NCI-H446 treated with DMSO at 0.1 percent for 48 hours (cell line): ENCODE data around the gene EIF4EBP2.
A peak's percentile ranks its signal among the peaks of the same experiment; 100 is the strongest.

Source experiments
- DNase-seq: peaks from one replicate; lab custom pipeline; 2025; lab: John Stamatoyannopoulos, UW

The EIF4EBP2 gene, protein sequence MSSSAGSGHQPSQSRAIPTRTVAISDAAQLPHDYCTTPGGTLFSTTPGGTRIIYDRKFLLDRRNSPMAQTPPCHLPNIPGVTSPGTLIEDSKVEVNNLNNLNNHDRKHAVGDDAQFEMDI

DNA sequence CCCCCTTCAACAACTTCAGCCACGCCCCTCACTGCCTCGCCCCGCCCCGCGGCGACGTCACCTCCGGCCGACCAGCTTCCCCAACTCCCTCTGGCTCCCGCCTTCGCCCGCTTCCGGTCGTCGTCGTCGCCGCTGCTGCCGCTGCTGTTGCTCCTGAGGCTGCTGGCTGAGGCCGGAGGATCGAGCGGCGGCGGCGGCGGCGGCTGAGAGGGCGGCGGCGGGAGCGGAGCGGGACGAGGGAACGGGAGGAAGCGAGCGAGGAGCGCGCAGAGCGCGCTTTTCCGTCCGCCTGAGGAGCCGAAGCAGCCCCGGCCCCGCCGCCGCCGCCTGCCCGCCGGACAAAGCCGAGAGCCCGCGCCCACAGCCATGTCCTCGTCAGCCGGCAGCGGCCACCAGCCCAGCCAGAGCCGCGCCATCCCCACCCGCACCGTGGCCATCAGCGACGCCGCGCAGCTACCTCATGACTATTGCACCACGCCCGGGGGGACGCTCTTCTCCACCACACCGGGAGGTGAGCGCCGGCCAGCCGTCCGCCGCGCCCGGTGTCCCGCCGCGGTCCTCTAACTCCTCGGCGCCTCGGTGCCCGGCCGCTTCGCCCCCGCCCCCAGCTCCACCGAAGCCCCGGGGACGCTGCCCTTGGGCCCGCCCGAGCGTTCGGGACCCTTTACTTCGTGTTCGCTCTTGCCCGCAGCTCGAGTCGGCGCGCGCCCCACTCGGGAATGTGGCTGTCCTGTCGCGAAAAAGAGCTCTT, at the start of gene EIF4EBP2:
EIF4EBP2 (plus strand) TSS at position 110 of the 751 bp plus-strand sequence; CDS start at position 367, 257 bp downstream.
- peak; percentile 76 for DNase-seq

DNA sequence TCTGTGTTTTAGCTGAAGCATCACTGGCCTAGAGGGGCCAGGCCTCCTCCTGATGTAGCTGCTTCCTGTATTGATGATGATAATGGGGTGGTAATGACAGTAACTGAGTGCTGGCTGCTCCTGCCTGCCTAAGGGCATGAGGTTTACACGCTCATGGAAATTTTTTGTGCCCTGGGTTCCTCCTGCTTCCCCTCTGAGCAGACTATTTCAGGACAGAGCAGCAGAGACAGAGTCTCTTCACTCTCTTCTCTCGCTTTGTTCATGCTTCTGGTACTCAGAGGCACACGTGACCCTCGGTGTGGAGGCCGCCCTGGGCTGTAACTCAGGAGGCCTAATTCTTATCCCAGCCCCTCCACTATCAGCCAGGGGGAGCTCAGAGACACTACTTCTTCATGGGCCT, 49.4 kb upstream of the EIF4EBP2 start:
- no peak for DNase-seq

DNA sequence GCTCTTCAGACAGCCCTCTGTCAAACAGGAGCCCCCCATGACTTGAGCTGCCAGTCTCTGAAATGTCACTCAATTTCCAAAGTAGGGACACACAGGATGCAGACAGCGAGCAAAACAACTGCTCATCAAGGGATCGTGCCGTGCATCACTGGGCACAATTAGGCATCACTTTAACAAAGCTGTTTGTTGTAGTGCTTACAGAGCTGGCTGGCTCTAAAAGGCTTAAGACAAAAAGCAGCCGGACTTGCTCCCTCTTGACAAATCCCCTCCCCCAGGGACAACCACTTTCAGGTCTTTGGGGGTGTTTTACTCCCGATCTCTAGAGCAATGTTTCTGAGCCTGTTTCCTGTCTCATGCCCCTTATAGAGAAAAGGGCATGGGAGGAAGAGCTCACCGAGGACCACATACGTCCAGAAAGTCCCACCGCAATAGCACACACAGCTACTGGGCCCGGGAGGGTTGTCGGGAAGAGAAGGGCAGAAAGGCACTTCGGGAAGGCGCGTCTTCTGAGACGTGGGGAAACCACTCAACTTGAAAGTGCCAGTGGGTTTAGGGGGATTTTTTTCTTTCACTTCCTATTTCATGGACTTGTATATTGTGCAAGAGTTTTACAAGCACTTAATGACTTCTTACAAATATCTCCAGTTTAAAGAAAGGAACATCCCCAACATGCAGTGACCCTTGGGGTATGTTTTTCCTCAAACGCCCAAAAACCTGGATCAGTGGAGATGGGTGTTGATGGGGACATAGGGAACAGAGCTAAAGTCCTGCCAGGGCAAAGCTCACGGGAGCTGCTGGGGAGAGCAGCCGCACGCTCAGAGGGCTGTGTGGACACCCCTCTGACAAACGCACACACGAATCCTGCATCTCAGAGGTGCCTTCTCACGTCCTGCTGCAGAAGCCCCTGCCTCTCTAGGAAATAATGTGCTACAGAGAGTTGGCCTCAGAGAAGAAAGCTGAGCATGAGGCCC, 48.6 kb upstream of the EIF4EBP2 start:
- no peak for DNase-seq

DNA sequence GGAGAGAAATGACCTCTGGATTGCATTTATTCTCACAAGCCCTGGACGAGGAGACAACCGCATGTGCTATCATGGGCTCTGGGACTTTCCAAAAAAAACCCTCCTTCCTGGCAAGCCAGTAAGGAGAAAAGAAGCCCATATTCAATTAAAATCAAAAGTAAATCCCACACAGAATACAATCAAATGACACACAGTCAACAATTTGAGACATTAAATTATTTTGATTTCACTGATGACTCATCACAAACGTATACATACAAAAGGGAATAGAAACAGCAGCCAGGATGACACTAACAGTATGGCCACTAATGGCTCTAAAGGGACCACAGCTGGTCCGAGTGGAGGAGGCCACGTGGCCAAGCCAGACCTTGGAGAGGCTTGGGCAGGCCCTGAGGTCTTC, 46.4 kb upstream of the EIF4EBP2 start:
- DNase-seq = no peak

DNA sequence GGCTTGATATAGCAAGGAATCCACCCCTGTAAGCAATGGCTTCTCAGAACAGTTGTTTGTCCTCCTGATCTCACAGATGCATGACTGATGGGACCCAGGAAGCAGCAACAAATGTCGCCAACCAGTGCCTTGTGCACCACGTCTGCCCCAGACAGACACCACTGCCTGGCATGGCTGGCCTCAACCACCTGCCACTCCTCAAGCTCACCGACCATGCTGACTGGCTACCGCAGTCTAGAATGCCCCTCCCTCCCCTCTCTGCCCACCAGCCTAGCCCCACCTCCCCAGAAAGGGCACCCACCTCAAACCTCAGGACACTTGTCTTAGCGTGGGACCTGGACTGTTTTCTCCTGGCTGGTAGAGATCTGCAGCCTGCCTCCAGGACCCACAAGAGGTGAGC, 45.5 kb upstream of the EIF4EBP2 start:
- no peak for DNase-seq

DNA sequence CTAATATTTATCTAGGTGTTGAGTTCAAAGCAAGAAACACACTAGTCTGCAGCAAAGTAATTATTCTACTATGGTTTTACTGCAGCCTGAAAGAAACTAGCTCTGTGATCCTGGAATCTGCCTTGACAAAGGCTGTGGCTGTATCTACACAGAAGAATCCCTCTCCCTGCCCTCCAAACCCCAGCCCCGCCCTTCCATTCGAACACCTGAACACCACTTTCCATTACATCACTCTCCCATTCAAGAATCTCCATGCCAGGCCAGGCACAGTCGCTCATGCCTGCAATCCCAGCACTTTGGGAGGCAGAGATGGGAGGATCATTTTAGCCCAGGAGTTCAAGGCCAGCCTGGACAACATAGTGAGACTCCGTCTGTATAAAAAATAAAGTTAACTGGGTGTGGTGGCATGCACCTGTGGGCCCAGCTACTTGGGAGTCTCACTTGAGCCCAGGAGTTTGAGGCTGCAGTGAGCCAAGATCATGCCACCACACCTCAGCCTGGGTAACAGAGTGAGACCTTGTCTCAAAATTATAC, 44.9 kb upstream of the EIF4EBP2 start:
- no peak for DNase-seq

DNA sequence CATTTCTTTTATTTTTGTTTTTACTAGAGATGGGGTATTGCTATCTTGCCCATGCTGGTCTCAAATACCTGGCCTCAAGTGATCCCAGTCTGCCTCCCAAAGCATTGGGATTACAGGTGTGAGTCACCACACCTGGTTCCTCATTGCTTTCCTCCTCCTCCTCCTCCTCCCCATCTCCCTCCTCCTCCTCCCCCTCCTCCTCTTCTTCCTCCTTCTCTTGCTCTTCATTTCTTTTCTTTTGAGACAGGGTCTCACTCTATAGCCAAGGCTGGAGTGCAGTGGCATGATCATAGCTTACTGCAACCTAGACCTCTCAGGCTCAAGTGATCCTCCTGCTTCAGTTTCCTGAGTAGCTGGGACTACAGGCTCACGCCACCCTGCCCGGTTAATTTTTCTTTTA, 43.7 kb upstream of the EIF4EBP2 start:
- no peak for DNase-seq

DNA sequence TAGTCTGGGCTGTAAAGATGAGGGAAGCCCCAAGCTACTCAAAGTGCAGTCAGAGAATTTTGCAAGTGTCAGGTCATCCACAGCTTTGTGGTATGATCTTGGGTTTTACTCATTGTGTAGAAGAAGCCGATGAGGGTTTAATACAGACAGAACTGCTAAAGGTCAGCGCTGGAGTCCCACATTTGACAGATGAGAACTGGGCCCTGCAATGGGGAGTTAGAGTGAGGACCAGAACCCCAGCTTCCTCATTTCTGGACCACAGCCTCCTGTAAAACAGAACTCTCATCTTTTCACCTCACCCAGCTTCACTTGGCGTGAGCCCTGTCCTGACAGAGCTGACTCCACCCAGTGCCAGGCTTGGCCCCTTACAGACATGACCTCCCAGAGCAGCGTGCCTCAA, 41.6 kb upstream of the EIF4EBP2 start:
- DNase-seq = no peak

DNA sequence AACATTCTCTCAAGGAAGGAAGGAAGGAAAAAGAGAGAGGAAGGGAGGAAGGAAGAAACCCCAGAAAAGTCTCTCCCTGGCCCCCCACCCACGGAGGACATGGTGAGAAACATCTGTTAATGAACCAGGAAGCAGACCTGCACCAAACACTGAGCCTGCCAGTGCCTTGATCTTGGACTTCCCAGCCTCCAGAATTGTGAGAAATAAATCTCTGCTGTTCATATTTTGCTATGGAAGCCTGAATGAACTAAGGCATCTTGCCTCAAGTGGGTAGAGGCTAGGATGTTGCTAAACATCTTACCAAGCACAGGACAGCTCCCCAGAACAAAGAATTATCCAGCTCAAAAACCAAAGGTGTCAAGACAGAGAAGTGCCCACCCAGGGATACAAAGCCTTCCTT, 40.7 kb upstream of the EIF4EBP2 start:
- no peak for DNase-seq

DNA sequence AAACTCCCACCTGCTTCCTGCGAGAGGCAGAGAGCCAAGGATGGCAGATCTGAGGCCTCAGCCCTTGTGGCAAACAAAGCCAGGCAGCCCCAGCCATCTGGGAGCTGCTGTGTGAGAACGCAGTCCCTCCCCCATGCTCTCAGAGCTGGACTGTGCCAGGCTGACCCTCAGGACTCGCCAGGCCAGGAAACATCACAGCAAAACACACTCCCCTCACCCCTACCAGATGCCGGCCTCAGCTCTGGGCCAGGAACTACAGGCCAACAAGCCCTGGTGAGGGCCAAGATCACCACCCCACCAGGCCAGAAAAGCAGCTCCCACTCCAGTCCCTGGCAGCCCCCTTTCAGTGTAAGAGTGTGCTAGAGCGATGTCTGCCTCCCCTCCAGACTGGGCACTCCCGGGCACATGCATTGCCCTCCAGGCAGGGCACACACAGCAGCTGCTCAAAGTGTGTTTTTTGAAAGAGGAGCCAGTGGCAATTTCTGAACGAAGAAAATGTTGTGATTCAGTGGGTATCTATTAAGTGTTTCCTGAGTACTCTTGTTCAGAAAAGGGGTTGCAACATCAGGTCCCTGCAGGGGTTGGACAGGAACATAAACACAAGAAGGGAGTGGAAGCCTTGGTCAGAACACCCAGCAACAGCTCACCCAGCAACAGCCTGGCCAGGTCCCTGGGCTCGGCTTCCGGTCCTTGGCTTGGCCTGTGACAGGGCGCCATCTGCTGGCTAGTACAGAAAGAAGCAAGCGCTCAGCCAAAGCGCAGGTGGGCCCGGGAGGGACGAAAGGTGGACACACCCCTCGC, 39.8 kb upstream of the EIF4EBP2 start:
- peak; percentile 67 for DNase-seq

DNA sequence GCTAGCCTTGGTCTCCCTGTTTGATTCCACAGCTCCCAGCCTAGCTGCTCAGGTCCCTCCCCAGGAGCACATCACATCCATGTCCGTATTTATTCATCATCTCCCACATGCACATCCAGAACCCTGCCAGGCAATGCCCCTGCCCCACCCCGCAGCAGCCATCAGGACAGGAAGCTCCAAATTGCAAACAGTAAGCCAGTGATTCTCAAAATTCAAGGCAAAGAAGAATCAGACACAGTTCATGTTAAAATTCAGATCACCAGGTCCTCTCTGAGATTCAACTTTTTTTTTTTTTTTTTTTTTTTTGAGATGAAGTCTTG, 39.2 kb upstream of the EIF4EBP2 start:
- DNase-seq = no peak

DNA sequence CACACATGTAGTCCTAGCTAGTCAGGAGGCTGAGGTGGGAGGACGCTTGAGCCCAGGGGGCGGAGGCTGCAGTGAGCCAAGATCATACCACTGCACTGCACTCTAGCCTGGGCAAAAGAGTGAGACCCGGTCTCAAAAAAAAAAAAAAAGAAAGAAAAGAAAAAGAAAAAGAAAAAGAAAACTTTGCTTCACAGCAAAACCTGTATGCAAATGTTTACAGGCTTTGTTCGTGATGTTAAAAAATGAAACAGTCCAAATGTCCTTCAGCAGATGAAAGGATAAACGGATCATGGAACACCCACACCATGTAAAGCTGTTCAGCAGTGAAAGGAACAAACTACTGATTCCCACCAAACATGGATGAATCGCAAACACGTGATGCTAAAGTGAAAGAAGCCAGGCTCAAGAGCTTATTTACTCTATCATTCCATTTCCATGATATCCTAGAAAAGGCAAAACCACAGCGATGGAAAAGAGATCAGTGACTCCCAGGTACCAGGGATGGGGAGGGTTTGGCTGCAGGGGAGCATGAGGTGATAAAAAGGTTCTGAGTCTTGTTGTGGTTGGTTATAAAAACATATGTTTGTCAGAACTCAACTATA, 36.6 kb upstream of the EIF4EBP2 start:
- DNase-seq = no peak

DNA sequence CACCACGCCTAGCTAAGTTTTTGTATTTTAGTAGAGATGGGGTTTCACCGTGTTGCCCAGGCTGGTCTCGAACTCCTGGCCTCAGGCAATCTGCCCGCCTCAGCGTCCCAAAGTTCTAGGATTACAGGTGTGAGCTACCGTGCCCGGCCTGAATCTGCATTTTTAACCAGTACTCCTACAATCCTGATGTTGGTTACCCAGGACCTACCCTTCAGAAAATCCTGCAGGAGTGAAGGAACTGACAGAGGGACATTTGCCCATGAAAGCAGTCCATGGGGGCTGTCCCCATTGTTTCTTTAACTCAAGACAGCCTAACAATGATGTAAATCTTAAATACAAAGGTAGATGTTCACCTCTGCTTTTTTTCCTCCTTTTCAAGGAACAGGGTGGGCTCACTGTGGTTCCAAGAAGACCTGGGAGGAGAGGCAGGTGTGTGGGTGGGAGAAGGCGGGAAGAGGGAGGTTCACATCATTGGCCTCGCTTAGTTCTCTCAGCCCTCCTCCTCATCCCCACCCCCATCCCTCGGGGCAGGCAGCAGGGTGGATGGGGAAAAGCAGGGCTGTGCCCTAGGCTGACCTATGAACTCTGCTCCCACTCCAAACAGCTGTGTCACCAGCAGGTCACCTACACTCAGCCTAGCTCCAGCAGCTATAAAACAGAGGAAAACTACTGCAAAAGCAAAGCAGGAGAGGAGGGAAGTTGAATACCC, 35.0 kb upstream of the EIF4EBP2 start:
- no peak for DNase-seq

DNA sequence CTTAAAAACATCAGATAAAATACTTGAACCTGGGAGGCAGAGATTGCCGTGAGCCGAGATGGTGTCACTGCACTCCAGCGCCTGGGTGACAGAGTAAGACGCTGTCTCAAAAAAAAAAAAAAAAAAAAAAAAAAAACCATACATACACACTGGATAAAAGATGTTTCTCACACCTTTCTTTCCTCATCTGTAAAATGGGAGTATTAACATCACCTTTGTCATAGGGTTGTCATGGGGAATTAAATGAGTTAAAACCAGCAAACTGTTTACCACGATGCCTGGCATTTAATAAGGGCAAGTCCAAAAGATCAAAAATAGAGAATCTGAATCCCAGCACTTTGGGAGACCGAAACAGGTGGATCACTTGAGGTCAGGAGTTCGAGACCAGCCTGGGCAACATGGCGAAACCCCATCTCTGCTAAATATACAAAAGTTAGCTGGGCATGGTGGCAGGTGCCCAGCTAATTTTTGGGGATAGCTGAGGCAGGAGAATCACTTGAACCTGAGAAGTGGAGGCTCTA, 34.4 kb upstream of the EIF4EBP2 start:
- no peak for DNase-seq

DNA sequence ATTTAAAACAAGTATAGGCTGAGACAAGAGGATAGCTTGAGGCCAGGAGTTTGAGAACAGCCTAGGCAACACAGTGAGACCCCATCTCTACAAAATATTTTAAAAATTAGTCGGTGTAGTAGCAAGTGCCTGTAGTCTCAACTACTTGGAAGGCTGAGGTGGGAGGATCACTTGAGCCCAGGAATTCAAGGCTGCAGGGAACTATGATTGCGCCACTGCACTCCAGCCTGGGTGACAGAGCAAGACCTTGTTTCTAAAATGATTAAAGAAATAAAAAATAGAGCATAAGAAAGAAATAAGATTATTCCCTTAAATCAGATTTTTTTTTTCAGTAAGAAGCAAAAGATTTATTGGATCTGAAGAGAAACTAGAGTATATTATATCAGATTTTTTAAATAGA, 33.2 kb upstream of the EIF4EBP2 start:
- no peak for DNase-seq

DNA sequence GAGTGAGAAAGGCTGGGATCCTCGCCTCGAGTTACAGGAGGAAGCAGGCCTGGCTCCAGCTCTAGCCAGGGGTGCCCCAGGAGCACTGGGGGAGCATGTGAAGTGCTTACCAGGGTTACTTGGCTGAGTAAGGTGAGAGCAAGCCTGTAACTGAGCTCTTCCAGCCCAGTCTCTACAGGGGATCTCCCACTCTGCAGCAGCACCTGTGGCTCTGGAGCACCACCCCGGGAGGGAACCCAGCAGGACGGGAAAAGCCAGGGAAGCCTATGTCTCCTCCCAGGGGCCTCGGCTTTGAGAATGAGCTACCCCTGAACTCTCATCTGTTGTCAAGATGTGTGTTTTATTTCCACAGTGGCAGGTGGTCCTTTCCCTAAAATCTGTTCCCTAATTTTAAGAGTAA, 32.1 kb upstream of the EIF4EBP2 start:
- DNase-seq = no peak

DNA sequence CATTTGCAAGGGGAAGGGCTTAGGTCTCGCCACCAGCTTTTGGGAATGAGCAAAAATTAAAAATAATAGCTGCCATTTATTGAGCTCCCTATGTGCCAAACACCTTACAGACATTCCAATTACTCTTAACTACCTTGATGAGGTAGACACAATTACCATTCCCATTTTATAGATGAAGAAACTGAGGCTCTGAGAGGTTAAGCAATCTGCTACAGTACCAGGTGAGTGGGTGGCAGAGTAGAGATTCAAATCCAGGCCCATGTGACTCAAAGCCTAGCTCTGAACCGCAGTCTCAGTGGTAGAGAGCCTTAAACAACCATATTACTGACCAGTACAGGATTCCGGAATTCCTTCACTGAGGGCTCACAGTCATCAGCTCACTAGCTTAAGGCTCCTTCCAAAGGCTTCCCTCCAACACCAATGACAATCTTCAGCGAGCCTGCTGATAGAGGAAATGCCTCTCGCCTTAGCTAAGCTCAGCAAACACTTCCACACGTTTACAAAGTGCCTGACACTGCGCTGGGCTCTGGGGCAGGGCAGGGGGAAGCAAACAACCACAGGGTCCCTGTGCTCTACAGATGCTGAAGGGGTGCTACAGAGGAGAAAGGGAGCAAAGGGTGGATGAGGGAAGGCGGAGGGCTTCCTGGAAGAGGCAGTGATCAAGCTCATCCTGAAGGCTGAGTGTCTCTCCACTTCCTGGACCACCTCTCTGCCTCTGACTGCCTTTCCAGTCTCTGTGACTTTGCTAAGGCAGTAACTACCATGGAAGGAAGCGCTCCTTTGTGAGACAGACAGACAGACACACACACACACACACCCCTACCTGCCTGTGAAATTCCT, 28.9 kb upstream of the EIF4EBP2 start:
- DNase-seq = no peak

DNA sequence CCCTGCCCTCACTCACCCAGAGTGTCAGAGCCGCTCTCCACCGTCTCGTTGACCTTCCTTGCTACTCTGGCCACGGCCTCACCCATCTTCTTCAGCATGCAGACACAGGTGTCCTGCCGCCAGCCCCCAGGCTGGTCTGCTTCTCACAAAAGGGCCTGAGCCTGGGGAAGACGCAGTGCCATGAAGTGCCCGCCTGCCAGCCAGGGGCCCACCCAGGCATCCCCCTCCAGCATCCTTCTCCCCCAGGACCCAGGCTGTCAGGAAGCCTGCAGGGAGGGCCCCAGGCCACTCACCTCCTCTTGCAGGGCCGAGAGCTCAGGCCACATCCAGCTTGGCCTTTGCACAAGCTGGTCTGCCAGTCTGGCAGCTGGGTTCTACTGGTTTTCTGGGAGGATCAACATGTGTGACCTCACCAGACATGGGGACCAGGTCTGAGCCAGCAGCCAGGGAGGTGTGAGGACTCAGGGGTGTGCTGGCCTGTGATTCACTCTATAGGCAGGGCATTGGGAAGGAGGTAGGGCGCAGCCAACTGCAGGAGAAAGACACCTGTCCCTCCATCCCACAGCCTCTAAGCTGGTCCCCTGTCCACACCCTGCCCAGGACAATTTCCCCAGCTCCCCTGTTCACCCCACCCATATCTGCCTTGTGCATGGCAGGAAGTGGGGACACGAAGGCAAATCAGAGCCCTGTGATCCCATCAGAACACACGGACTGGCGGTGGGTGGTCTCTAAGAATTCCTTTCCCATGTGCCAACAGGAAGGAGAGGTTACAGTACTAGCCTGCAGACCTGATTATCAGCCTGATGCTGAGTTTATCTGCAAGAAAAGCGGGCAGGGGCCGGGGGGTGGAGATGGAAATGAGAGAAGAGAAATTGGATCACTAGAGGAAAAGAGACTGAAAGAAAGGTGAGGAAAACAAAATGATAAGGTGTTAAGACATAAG, 27.2 kb upstream of the EIF4EBP2 start:
- DNase-seq = no peak

DNA sequence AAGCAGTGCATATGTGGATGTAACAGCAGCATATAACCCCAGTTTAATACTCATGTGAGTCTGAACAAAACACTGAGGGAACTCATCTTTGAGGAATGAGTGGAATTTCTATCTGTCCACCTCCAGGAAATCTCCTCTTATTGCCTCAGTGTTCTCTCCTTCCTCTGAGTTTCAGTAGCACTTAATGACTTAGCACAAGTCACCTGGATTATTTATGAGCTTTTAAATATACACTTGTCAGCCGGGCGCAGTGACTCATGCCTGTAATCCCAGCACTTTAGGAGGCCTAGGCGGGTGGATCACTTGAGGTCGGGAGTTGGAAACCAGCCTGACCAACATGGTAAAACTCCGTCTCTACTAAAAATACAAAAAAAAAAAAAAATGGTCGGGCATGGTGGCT, 25.8 kb upstream of the EIF4EBP2 start:
- DNase-seq = no peak
